H1 (cell line): ENCODE data around the gene PRR5. TPM values are rescaled to one million over a fixed set of nuclear protein-coding genes. Genes with fewer than 3 reads are reported as not detected.

Source experiments
- ASH2L ChIP-seq: fragments of 200-600, 300-600 bp; sonication (generic); IDR thresholded peaks from one replicate; pipeline ENCODE4 v1.7.1; 2017; ENCODE audit warnings: low read length
- EGR1 ChIP-seq: IDR thresholded peaks from 2 replicates; pipeline ENCODE4 v1.6.1; 2011; ENCODE audit warnings: low read depth, low read length, borderline replicate concordance
- EZH2 ChIP-seq: fragments of 200-600 bp; sonication (generic); IDR thresholded peaks from 2 replicates; pipeline ENCODE4 v1.7.1; 2012; ENCODE audit warnings: low read depth, mild to moderate bottlenecking, moderate library complexity, low read length, inconsistent platforms; ENCODE audit not compliant: severe bottlenecking
- FOSL1 ChIP-seq: IDR thresholded peaks from 2 replicates; pipeline ENCODE4 v1.6.1; 2011; ENCODE audit warnings: mild to moderate bottlenecking, low read depth, low read length, moderate library complexity; ENCODE audit not compliant: insufficient read depth
- HDAC6 ChIP-seq: IDR thresholded peaks from one replicate; pipeline ENCODE4 v1.7.1; 2012; ENCODE audit warnings: low read depth, mild to moderate bottlenecking, inconsistent platforms, low read length, moderate library complexity
- JUN ChIP-seq: IDR thresholded peaks from 2 replicates; pipeline ENCODE4 v1.6.1; 2011; ENCODE audit warnings: low read depth, mild to moderate bottlenecking, improper control_type of control experiment, low read length
- POLR2AphosphoS5 ChIP-seq: IDR thresholded peaks from 2 replicates; pipeline ENCODE4 v1.6.1; 2011; ENCODE audit warnings: low read depth, low read length
- RBBP5 ChIP-seq: IDR thresholded peaks from 2 replicates; pipeline ENCODE4 v1.7.1; 2012; ENCODE audit warnings: low read depth, mild to moderate bottlenecking, inconsistent platforms, low read length, moderate library complexity, borderline replicate concordance
- RXRA ChIP-seq: IDR thresholded peaks from 2 replicates; pipeline ENCODE4 v1.6.1; 2011; ENCODE audit warnings: low read depth, mild to moderate bottlenecking, low read length, moderate library complexity; ENCODE audit not compliant: insufficient read depth
- ZNF274 ChIP-seq: IDR thresholded peaks from 2 replicates; pipeline ENCODE4 v1.7.0; 2012; ENCODE audit warnings: low read length, borderline replicate concordance; ENCODE audit errors: extremely low read depth
- polyA plus RNA-seq, 7 experiments: library from polyadenylated mRNA; depleted of rRNA in 3 of 7; stranded (reverse) in 5 of 7; unstranded in 2 of 7; fragments of >200 nt in 5 of 7; fragments of 200-250 nt in 2 of 7; gene quantifications; 1 replicate in 5 of 7; 2 replicates in 1 of 7; 4 replicates in 1 of 7; pipeline versions ENCODE4 v1.2.1 to v1.2.3, GENCODE V29; 2011 to 2013; ENCODE audit warnings: missing spikeins in 2 of 7, mixed read lengths in 2 of 7
- total RNA-seq: library from RNA; stranded (reverse); fragmentation: NEBNext Ultra II Directional; extraction: Animal tissue kit (Norgen Biotek cat#: 25700); gene quantifications from 2 replicates; pipeline ENCODE4 v1.2.1, GENCODE V29; 2021

PRR5 gene
- total and polyA plus RNA-seq, 2 of the 8 experiments (the other 6 are each of a cell fraction or from before 2014, with no cell fraction given), result 16.5 to 25.7 TPM

DNA sequence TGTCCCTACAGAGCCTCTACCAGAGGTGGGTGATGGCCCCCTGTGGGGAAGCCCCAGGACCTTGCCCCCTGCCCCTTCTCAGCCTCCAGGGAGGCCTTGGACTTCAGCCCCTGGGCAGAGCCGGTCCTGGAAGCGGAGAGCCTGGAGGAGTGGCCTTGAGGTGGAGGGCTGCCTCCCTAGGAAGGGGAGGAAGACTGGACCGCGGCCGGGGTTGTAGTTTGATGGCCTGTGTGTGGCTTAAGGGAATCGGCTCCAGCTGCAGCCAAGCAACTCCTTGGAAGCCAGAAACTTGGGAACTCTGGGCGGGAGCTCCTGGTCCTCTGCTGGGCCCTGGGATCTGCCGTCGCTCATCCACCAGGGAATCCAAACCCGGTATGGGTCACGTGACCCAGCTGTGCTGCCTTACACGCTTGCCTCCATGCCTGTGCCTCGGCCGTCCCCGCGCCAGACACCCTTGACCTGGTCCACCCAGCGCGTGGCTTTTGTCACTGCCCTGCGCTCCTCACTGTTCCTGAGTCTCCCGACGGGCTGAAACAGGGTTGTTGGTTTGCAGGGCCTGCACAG is 26.8 kb downstream of the PRR5 start (continued):
- TF ChIP-seq FOSL1 (no peak), RXRA (no peak), RBBP5 (no peak), ASH2L (no peak), EZH2 (no peak), ZNF274 (no peak), JUN (no peak), EGR1 (no peak), POLR2AphosphoS5 (no peak), HDAC6 (no peak)
